Peyer's patch (tissue), 4 donors: ENCODE data around the gene TENT5A.

Experiments
- CTCF ChIP-seq, 6 experiments: fragments of 450-650 bp in 4 of 6; fragments of 200-600 bp in 2 of 6; sonication (generic) in 1 of 6; IDR thresholded peaks; one replicate each; pipeline ENCODE4 v1.5.1; 2017 to 2019; ENCODE audit warnings: antibody characterized with exemption in 6 of 6, mild to moderate bottlenecking in 3 of 6, moderate library complexity in 1 of 6
- POLR2A ChIP-seq, 2 donors: fragments of 450-650 bp; IDR thresholded peaks; one replicate each; pipeline ENCODE4 v1.5.1; 2017; ENCODE audit warnings: antibody characterized with exemption in 2 of 2, mild to moderate bottlenecking in 2 of 2, moderate library complexity in 2 of 2

GRCh38 chr6:81772741-81773140 lies 20.3 kb upstream of the TENT5A start:
- no peak for TF ChIP-seq POLR2A (IDR thresholded peaks at IDR 0.05)
- no peak for TF ChIP-seq CTCF (IDR thresholded peaks at IDR 0.05)
